ENCODE results near the gene ZNF644.

The ZNF644 gene

DNA sequence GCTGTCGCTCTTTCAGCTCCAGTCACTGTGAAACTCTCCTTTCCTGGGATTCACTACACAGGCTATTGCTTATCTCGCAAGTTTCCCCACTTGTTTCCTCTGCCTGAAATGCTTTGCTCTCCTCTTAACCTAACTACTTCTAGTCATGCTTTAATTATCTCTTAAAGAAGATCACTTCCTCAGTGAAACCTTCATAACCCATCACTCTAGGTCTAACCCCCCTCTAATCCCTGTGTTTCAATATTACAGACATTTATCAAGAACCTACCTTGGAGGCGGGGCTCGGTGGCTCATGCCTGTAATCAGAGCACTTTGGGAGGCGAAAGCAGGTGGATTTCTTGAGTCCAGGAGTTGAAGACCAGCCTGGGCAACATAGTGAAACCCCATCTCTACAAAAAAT lies 16.7 kb upstream of the ZNF644 start:
- peaks cover 22% of the 10 kb centered on the region for H3K9me3 Mint-ChIP-seq
- no peak overlapping the region for H3K27ac Mint-ChIP-seq
- H3K27me3 Mint-ChIP-seq (ENCODE audit: low read depth, poor library complexity): peaks cover 5% of the 10 kb centered on the region
- no peaks in the 10 kb centered on the region for H3K36me3 Mint-ChIP-seq (ENCODE audit: low read depth)
- no peak overlapping the region for H3K4me3 Mint-ChIP-seq
- H3K4me1 Mint-ChIP-seq: no peaks in the 10 kb centered on the region
- TF ChIP-seq, protein P1, sequence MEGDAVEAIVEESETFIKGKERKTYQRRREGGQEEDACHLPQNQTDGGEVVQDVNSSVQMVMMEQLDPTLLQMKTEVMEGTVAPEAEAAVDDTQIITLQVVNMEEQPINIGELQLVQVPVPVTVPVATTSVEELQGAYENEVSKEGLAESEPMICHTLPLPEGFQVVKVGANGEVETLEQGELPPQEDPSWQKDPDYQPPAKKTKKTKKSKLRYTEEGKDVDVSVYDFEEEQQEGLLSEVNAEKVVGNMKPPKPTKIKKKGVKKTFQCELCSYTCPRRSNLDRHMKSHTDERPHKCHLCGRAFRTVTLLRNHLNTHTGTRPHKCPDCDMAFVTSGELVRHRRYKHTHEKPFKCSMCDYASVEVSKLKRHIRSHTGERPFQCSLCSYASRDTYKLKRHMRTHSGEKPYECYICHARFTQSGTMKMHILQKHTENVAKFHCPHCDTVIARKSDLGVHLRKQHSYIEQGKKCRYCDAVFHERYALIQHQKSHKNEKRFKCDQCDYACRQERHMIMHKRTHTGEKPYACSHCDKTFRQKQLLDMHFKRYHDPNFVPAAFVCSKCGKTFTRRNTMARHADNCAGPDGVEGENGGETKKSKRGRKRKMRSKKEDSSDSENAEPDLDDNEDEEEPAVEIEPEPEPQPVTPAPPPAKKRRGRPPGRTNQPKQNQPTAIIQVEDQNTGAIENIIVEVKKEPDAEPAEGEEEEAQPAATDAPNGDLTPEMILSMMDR (IDR thresholded peaks at IDR 0.05): no peak
- DNase-seq: no peak

DNA sequence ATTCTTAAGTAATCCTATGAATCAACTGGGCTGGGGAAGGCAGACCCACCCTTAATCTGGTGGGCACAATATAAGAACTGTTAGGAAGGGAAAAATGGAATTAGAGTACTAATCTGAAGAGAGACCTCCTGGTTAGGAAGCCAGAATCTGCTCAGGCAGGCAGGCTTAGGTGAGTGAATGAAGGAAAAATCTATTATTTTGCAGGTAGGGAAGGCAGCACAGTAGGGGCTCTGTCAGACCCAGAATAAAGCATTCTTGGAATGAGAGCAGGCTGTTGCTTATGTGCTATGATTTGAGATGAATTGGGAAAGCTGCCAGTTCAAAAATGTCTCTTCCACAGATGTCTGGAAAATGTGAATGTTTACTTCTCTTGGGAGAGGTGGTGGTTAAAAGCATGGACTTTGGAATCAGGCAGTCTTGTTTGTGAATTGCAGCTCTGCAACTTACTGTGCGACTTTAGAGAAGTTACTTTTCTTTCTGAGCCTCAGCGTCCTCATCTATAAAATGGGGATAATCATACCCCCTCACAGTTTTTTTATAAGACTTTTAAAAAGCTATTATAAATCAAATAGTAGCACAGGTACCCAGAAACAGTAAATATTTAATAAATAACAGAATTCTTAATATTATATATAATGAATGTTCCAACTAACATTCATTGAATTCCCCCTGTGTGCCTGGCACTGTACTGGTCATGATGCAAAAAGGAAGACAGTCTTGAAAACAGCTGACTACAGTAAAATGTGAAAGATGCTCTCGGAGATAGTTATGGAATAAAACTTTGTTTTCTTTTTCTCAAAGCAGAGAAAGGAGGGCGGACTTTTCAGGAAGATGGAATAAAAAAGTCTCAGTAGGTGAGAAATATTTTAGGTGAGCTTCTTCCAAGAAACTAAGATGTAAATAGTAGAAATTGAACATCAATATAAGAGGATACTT lies 15.3 kb upstream of the ZNF644 start:
- Mint-ChIP-seq H3K9me3 (peaks cover 14% of the 10 kb centered on the region), H3K36me3 (ENCODE audit: low read depth) (no peaks in the 10 kb centered on the region), H3K4me3 (no peak overlapping the region), H3K4me1 (no peaks in the 10 kb centered on the region), H3K27ac (no peak overlapping the region), H3K27me3 (ENCODE audit: low read depth, poor library complexity) (peaks cover 5% of the 10 kb centered on the region)
- no peak for DNase-seq
- TF ChIP-seq, protein P1 (IDR thresholded peaks at IDR 0.05): no peak

DNA sequence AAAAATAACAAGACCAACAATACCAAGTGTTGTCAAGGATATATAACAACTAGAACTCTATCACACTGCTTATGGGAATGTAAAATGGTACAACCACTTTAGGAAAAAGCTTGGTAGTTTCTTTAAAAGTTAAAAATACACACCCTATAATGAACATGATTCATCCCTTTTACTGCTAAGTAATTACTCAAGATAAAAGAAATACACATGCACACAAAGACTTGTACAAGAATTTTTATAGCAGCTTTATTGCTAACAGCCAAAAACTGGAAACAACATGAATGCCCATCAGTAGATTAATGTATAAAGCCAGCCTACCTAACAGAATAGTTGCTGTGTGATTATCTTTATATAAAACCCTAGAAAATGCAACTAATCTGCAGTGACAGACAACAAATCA lies 10.5 kb upstream of the ZNF644 start:
- Mint-ChIP-seq H3K27ac (no peak overlapping the region), H3K9me3 (no peaks in the 10 kb centered on the region), H3K4me3 (no peak overlapping the region), H3K4me1 (no peaks in the 10 kb centered on the region), H3K27me3 (ENCODE audit: low read depth, poor library complexity) (peaks cover 9% of the 10 kb centered on the region), H3K36me3 (ENCODE audit: low read depth) (no peaks in the 10 kb centered on the region)
- TF ChIP-seq, protein P1 (IDR thresholded peaks at IDR 0.05): no peak
- no peak for DNase-seq

DNA sequence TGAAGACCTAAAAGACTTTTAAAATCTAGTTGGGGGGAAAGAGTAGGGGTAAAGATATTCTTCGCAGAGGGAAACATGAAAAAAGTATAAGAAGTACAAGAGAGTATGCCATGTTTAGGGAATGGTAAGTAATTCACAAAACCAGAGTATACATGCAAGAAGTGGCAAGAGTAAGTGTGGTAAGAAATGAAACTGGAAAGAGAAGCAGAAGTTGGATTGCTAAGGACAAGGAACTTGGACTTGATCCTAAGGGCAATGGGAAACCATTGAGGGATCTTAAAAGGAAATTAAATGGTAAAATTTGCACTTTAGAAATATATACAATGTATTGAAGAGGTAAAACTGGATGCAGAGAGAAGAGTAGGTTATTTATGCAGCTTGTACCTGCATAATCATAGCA lies 9.2 kb upstream of the ZNF644 start:
- Mint-ChIP-seq H3K4me3 (no peak overlapping the region), H3K4me1 (no peaks in the 10 kb centered on the region), H3K27ac (no peak overlapping the region), H3K9me3 (no peaks in the 10 kb centered on the region), H3K36me3 (ENCODE audit: low read depth) (no peaks in the 10 kb centered on the region), H3K27me3 (ENCODE audit: low read depth, poor library complexity) (peaks cover 4% of the 10 kb centered on the region)
- TF ChIP-seq, protein P1 (IDR thresholded peaks at IDR 0.05): no peak
- DNase-seq: no peak

DNA sequence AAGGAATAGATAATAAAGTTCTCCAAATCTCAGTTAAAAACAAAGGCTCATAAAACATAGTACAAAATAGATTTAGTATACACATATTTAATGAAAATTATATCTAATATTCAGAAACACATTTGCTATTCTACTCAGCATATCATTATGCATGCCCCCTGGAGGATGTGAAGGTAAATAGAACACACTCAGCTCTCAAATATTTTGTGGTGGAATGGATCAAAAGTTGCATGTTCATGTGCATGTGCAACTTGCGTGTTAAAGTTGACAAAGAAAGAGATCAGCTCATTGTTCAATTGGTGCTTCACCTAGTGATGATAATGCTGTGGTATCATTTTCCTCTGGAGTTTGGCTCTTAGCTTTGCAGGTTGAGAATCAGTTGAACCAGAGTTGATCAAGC lies 4.9 kb upstream of the ZNF644 start:
- Mint-ChIP-seq H3K9me3 (no peaks in the 10 kb centered on the region), H3K36me3 (ENCODE audit: low read depth) (no peaks in the 10 kb centered on the region), H3K4me3 (no peak overlapping the region), H3K4me1 (peaks cover 6% of the 10 kb centered on the region), H3K27me3 (ENCODE audit: low read depth, poor library complexity) (peaks cover 12% of the 10 kb centered on the region), H3K27ac (no peak overlapping the region)
- TF ChIP-seq, protein P1 (IDR thresholded peaks at IDR 0.05): no peak
- DNase-seq: no peak

DNA sequence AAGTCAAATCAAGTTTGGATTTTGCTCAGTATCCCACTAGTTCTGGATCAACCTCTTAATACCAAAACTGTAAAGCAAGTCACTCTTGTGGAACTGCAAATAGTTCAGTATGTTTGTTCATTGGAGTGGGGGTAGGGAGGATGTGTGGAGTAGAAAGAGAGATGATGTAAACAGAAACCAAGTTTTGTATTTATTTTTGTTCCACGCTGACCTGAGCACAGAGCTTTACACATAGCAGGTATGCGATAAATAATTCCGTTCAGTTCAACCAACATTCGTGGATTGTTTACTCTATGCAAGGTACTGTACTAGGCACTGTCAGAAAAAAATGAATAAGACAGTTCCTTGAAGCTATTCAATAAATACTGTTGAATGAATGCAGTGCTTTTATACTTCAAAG lies 4.5 kb upstream of the ZNF644 start:
- H3K27me3 Mint-ChIP-seq (ENCODE audit: low read depth, poor library complexity): peaks cover 12% of the 10 kb centered on the region
- H3K27ac Mint-ChIP-seq: no peak overlapping the region

More for the DNA sequence above, 4.5 kb upstream of the ZNF644 start:
- Mint-ChIP-seq H3K4me1 (peaks cover 6% of the 10 kb centered on the region), H3K9me3 (no peaks in the 10 kb centered on the region), H3K4me3 (no peak overlapping the region), H3K36me3 (ENCODE audit: low read depth) (no peaks in the 10 kb centered on the region)
- TF ChIP-seq, protein P1 (IDR thresholded peaks at IDR 0.05): no peak
- DNase-seq: no peak
